HG03439 (cell line): ENCODE measurements around the gene JMJD7.
"Not testable (repeated sequence)": the region's sequence is repeated elsewhere in the genome, so short reads cannot be mapped to it uniquely, and the experiment has no call there.

Experiments used
- ATAC-seq: cut with Tn5 transposase; IDR thresholded peaks from one replicate; pipeline ENCODE4 v1.9.1; 2021; ENCODE audit warnings: mild to moderate bottlenecking, moderate library complexity; ENCODE audit not compliant: unreplicated experiment

Gene JMJD7

GRCh38 chr15:41821831-41822230 lies 6.1 kb upstream of the JMJD7 start:
- no peak for ATAC-seq

GRCh38 chr15:41822471-41822870 lies 5.4 kb upstream of the JMJD7 start:
- no peak for ATAC-seq

GRCh38 chr15:41822957-41823356 lies 4.9 kb upstream of the JMJD7 start:
- ATAC-seq, result no peak

GRCh38 chr15:41823502-41823901 lies 4.4 kb upstream of the JMJD7 start:
- no peak for ATAC-seq

GRCh38 chr15:41824062-41824745 lies 3.7 kb upstream of the JMJD7 start:
- ATAC-seq, result no peak

GRCh38 chr15:41825145-41825544 lies 2.7 kb upstream of the JMJD7 start:
- no peak for ATAC-seq

GRCh38 chr15:41825572-41826535 lies 2.0 kb upstream of the JMJD7 start:
- no peak for ATAC-seq

- no peak for ATAC-seq
Measured at GRCh38 chr15:41827290-41827879, 507 bp upstream of the JMJD7 start.

GRCh38 chr15:41828807-41829141 lies 882 bp downstream of the JMJD7 start:
- ATAC-seq, result no peak

- no peak for ATAC-seq
Measured at GRCh38 chr15:41829959-41830646, 2.2 kb downstream of the JMJD7 start.

GRCh38 chr15:41831291-41831690 lies 3.4 kb downstream of the JMJD7 start:
- ATAC-seq, result not testable (repeated sequence)

GRCh38 chr15:41832208-41832607 lies 4.3 kb downstream of the JMJD7 start:
- no peak for ATAC-seq

- ATAC-seq, result no peak
Measured at GRCh38 chr15:41832875-41833274, 5.0 kb downstream of the JMJD7 start.

GRCh38 chr15:41834096-41834495 lies 6.2 kb downstream of the JMJD7 start:
- no peak for ATAC-seq

- ATAC-seq, result no peak
Measured at GRCh38 chr15:41836073-41836472, 8.2 kb downstream of the JMJD7 start.

GRCh38 chr15:41836713-41837454 lies 9.0 kb downstream of the JMJD7 start:
- ATAC-seq, result no peak

GRCh38 chr15:41838400-41838897 lies 10.6 kb downstream of the JMJD7 start, which contains the start of gene PLA2G4B:
PLA2G4B (plus strand) TSS chr15:41838847; CDS start chr15:41838914, 67 bp downstream.
- no peak for ATAC-seq

- no peak for ATAC-seq
Measured at GRCh38 chr15:41839781-41840491, 12.0 kb downstream of the JMJD7 start.

- no peak for ATAC-seq
Measured at GRCh38 chr15:41840673-41841072, 12.8 kb downstream of the JMJD7 start.

GRCh38 chr15:41841131-41841530 lies 13.2 kb downstream of the JMJD7 start:
- ATAC-seq, result no peak
